ENCODE measurements around the gene IRF9.

- TF ChIP-seq CTCF (IDR thresholded peaks at IDR 0.05) (no peak), POLR2A (IDR thresholded peaks at IDR 0.05) (no peak)
Observed at GRCh38 chr14:24149302-24149969, 11.6 kb upstream of the IRF9 start.

Data from tibial nerve (tissue), 3 donors.